ENCODE measurements around the gene CEP170B. TPM values are rescaled to one million over a fixed set of nuclear protein-coding genes. Genes with fewer than 3 reads are reported as not detected.
A peak's percentile ranks its signal among the peaks of the same experiment; 100 is the strongest.

Gene CEP170B
- total and polyA plus RNA-seq, 9 of the 15 experiments (the other 6 are each of a cell fraction or from before 2014, with no cell fraction given), result 0.01 to 10.2 (median 2.2) TPM

DNA sequence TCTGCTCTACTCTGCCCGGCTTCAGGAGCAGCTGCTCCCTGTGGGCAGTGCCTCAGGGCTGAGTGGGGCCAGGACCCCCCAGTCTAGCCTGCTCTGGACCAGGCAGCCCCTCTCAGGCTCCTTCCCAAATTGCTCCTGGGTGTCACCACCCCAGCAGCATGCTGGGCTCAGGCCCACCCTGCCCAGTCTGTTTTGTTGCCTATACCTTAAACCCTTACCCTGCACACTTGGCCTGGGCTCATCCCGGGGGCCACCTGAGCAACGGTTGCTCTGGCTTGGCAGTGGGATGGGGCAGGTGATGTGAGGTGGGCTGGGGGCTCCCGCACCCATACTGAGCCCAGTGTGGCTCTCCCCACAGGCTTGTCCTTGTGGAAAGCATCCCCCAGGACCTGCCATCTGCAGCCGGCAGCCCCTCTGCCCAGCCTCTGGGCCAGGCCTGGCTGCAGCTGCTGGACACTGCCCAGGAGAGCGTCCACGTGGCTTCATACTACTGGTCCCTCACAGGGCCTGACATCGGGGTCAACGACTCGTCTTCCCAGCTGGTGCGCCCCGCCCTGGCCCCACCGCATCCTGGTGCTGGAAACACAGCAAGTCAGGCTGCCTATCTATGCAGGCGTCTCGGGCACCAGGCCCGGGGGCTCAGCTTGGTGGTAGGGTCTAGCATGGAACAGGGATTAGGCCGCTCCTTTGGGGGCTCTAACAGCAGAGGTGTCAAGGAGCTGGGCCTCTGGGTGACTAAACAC lies 63.5 kb downstream of the CEP170B start:
- intact Hi-C loops (cut with micrococcal nuclease) (no loop called here), in situ Hi-C loops (cut with MboI) (no loop called here)
- Histone ChIP-seq H3K27ac (ENCODE audit: extremely low read depth, low read depth, low read length) (no peak overlapping the region), H3K9me1 (ENCODE audit: control insufficient read depth, insufficient read depth, low read length) (no peaks in the 10 kb centered on the region), H3K4me1 (replicated peaks in 1 of 2; ENCODE audit: control insufficient read depth in 2 of 2, insufficient read depth in 2 of 2, low read length in 2 of 2) (peaks cover 0 to 62% of the 10 kb centered on the region in 2 experiments; a peak in 2 of 5 replicates), H3K9me3 (replicated peaks; ENCODE audit: control insufficient read depth, insufficient read depth, low read depth, low read length) (0 out of 2 replicates have a peak, but pooled peaks cover 2% of the 10 kb centered on the region), H3K4me3 (no peak overlapping the region), H3K27me3 (ENCODE audit: control insufficient read depth in 2 of 2, insufficient read depth in 2 of 2, low read length in 2 of 2) (peaks cover 0 to 11% of the 10 kb centered on the region in 2 experiments; a peak in 2 of 5 replicates), H3K36me3 (ENCODE audit: control insufficient read depth, insufficient read depth, low read length) (no peaks in the 10 kb centered on the region), H3K79me2 (ENCODE audit: control insufficient read depth, insufficient read depth, low read length) (no peaks in the 10 kb centered on the region), H3K4me2 (ENCODE audit: insufficient read depth, low read length) (no peak overlapping the region), H3K9ac (ENCODE audit: insufficient read depth in 1 of 2, low read depth in 2 of 2, low read length in 2 of 2) (no peak overlapping the region; a peak in 1 of 4 replicates), H2AFZ (ENCODE audit: low read depth, low read length) (no peak overlapping the region), H4K20me1 (replicated peaks; ENCODE audit: control insufficient read depth, insufficient read depth, low read length) (no peaks in the 10 kb centered on the region)
- FAIRE-seq, result no peak
- DNase-seq (ENCODE audit: extremely low read depth in 1 of 4, low spot score in 3 of 4), result peak in 1 of 4 experiments; percentile 8
- ChIA-PET POLR2A (interaction anchor here (0.7 kb wide), 1 partner anchor 11 kb away, joined by 3 read pairs; no protein-coding TSS in a partner anchor), CTCF (ENCODE audit: low intra/inter-chr PET ratio) (no interaction called here)
- TF ChIP-seq HNRNPUL1 (IDR thresholded peaks at IDR 0.05; ENCODE audit: low read length), result no peak
- TF ChIP-seq FOXK2 (conservative IDR thresholded peaks at IDR 0.05 in 1 of 2, IDR thresholded peaks at IDR 0.05 in 1 of 2; ENCODE audit: low read depth in 2 of 2), result no peak
- ATAC-seq, result no peak
- no TSS peak for BruUV-seq (replicated peaks)
- WGBS (ENCODE audit: insufficient coverage, low coverage, missing lambda C conversion rate), result 5% methylated on average over 12 of the region's 17 CpGs

Measured in K562 (cell line).